ENCODE results near the gene AOPEP. TPM values are rescaled to one million over a fixed set of nuclear protein-coding genes. Genes with fewer than 3 reads are reported as not detected.

Gene AOPEP
- total RNA-seq, 4 donors from 2014 or later: 149 to 306 (median 193) TPM

- Histone ChIP-seq H3K36me3 (no peaks in the 10 kb centered on the region), H3K4me1 (peaks cover 39% of the 10 kb centered on the region), H3K27me3 (no peaks in the 10 kb centered on the region), H3K9me3 (no peaks in the 10 kb centered on the region), H3K27ac (no peak overlapping the region), H3K4me3 (no peak overlapping the region)
- TF ChIP-seq EP300 (IDR thresholded peaks at IDR 0.05) (no peak), POLR2A (IDR thresholded peaks at IDR 0.05) (no peak), CTCF (IDR thresholded peaks at IDR 0.05) (no peak), POLR2AphosphoS5 (IDR thresholded peaks at IDR 0.05) (no peak)
- DNase-seq (ENCODE audit: low spot score in 2 of 2): no peak
- 89% methylated on average over 3 of the region's 3 CpGs for WGBS
These were observed 178.3 kb downstream of the AOPEP start for GRCh38 chr9:94904806-94905205.

- no peaks in the 10 kb centered on the region for H3K27me3 ChIP-seq
- no peaks in the 10 kb centered on the region for H3K36me3 ChIP-seq
- no peaks in the 10 kb centered on the region for H3K9me3 ChIP-seq
- no peak overlapping the region for H3K4me3 ChIP-seq
- H3K27ac ChIP-seq: no peak overlapping the region
- 86% methylated on average over 2 of the region's 2 CpGs for WGBS
- no peak for TF ChIP-seq EP300 (IDR thresholded peaks at IDR 0.05)
- no peak for TF ChIP-seq POLR2A (IDR thresholded peaks at IDR 0.05)
- no peak for TF ChIP-seq CTCF (IDR thresholded peaks at IDR 0.05)
- no peak for TF ChIP-seq POLR2AphosphoS5 (IDR thresholded peaks at IDR 0.05)
- no peak for DNase-seq (ENCODE audit: low spot score in 2 of 2)
- H3K4me1 ChIP-seq: peaks cover 31% of the 10 kb centered on the region
These were observed 179.1 kb downstream of the AOPEP start for GRCh38 chr9:94905606-94906005.

DNA sequence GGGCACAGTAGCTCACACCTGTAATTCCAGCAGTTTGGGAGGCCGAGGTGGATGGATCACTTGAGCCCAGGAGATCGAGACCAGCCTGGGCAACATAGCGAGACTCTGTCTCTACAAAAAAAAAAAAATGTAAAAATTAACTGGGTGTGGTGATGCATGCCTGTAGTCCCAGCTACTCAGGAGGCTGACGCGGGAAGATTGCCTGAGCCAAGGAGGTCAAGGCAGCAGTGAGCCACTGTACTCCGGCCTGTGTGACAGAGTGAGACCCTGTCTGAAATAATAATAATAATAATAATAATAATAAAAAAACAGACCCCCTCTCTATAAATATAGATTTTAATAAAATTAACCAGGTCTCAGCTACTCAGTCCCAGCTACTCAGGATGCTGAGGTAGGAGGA lies 179.7 kb downstream of the AOPEP start:
- H3K9me3 ChIP-seq: no peaks in the 10 kb centered on the region
- no peaks in the 10 kb centered on the region for H3K27me3 ChIP-seq
- peaks cover 25% of the 10 kb centered on the region for H3K4me1 ChIP-seq
- H3K36me3 ChIP-seq: no peaks in the 10 kb centered on the region
- 75% methylated on average over 6 of the region's 6 CpGs for WGBS
- H3K27ac ChIP-seq: no peak overlapping the region
- no peak for DNase-seq (ENCODE audit: low spot score in 2 of 2)
- TF ChIP-seq EP300 (IDR thresholded peaks at IDR 0.05) (no peak), CTCF (IDR thresholded peaks at IDR 0.05) (no peak), POLR2A (IDR thresholded peaks at IDR 0.05) (no peak), POLR2AphosphoS5 (IDR thresholded peaks at IDR 0.05) (no peak)
- no peak overlapping the region for H3K4me3 ChIP-seq

DNA sequence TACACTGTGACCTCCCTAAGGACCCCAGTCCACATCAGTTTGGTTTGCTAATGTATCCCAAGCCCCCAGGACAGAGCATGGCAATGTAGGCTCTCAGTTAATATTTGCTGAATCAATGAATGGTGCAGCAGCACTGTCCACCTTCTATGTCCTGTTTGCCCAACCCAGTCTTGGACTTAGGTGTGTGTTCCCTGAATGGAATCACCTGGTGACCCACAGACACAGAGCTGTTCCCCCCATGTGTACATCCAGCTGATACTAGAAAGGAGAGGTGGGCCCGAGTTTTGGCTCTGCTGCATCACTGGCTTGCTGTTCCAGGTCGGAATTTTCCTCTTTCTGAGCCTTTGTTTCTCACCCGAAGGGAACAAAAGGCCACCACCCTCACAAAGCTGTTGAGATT lies 180.2 kb downstream of the AOPEP start:
- Histone ChIP-seq H3K4me3 (no peak overlapping the region), H3K9me3 (no peaks in the 10 kb centered on the region), H3K4me1 (peaks cover 20% of the 10 kb centered on the region), H3K27me3 (no peaks in the 10 kb centered on the region), H3K27ac (no peak overlapping the region), H3K36me3 (no peaks in the 10 kb centered on the region)
- WGBS: 83% methylated on average over 3 of the region's 3 CpGs
- DNase-seq (ENCODE audit: low spot score in 2 of 2): no peak
- TF ChIP-seq EP300 (IDR thresholded peaks at IDR 0.05): no peak
- no peak for TF ChIP-seq CTCF (IDR thresholded peaks at IDR 0.05)
- TF ChIP-seq POLR2AphosphoS5 (IDR thresholded peaks at IDR 0.05): no peak
- TF ChIP-seq POLR2A (IDR thresholded peaks at IDR 0.05): no peak

DNA sequence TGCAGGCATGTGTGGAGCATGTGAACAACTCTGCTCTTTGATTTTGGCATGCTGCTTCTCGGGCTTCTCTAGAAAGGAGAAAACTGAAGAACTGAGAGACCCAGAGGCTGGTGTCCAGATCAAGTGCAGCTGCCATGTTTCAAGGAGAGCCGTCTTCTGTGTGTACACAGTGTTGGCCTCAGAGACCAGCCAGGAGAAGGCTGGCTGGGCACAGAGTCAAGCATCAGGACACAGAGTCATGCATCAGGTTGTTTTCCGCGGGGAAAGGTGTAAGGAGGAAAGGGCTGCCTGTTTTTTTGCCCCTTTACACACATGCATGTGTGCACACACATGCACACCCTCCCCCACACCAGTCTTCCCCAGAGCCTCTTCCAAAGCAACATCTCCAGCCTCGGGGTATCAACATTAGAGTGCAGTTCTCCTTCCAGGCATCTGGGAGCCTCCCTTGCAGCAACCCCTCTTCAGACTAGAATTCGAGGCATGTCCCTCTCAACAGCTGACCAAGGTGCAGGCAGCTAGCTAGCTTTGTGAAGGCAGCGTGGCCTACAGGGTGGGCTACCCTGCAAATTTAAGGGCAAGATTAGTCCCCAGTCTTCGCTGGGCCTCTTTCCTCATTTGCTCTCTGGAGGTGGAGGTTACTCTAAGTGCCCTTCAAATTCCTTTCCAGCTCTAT lies 180.9 kb downstream of the AOPEP start:
- no peak for DNase-seq (ENCODE audit: low spot score in 2 of 2)
- peaks cover 14% of the 10 kb centered on the region for H3K4me1 ChIP-seq
- H3K36me3 ChIP-seq: no peaks in the 10 kb centered on the region
- H3K27me3 ChIP-seq: no peaks in the 10 kb centered on the region
- H3K4me3 ChIP-seq: no peak overlapping the region
- TF ChIP-seq EP300 (IDR thresholded peaks at IDR 0.05) (no peak), POLR2AphosphoS5 (IDR thresholded peaks at IDR 0.05) (no peak), CTCF (IDR thresholded peaks at IDR 0.05) (no peak), POLR2A (IDR thresholded peaks at IDR 0.05) (no peak)
- no peak overlapping the region for H3K27ac ChIP-seq
- 82% methylated on average over 8 of the region's 8 CpGs for WGBS
- no peaks in the 10 kb centered on the region for H3K9me3 ChIP-seq

Measured in suprapubic skin (tissue), 4 donors.